ENCODE data around the gene PHETA1. TPM values are rescaled to one million over a fixed set of nuclear protein-coding genes. Genes with fewer than 3 reads are reported as not detected.

PHETA1 gene
- total and polyA plus RNA-seq, 2 donors (not counting 3 experiments of a cell fraction or from before 2014, with no cell fraction given), result 10.6 to 20.0 TPM

- Histone ChIP-seq H3K9me3 (replicated peaks; ENCODE audit: control insufficient read depth, insufficient read depth, low read length) (no peaks in the 10 kb centered on the region), H2AFZ (ENCODE audit: low read depth, low read length) (no peak overlapping the region), H3K79me2 (ENCODE audit: control insufficient read depth, insufficient read depth, low read length) (no peaks in the 10 kb centered on the region), H3K27me3 (ENCODE audit: control insufficient read depth in 2 of 2, insufficient read depth in 2 of 2, low read length in 2 of 2) (no peaks in the 10 kb centered on the region), H3K4me1 (ENCODE audit: control insufficient read depth, extremely low read depth, insufficient read depth, low read length) (peaks cover 7% of the 10 kb centered on the region), H3K4me2 (ENCODE audit: insufficient read depth, low read length) (no peak overlapping the region), H3K4me3 (replicated peaks in 1 of 3; ENCODE audit: insufficient read depth in 1 of 3, low read depth in 1 of 3, low read length in 3 of 3) (no peak overlapping the region), H3K27ac (ENCODE audit: insufficient read depth, low read depth, low read length) (no peak overlapping the region), H3K9ac (replicated peaks; ENCODE audit: extremely low read depth, insufficient read depth, low read length) (no peak overlapping the region), H4K20me1 (replicated peaks; ENCODE audit: control insufficient read depth, extremely low read depth, insufficient read depth, low read length) (no peaks in the 10 kb centered on the region), H3K9me1 (replicated peaks; ENCODE audit: control insufficient read depth, extremely low read depth, insufficient read depth, low read length) (no peaks in the 10 kb centered on the region), H3K36me3 (ENCODE audit: control insufficient read depth in 2 of 2, extremely low read depth in 1 of 2, insufficient read depth in 2 of 2, low read length in 2 of 2) (no peaks in the 10 kb centered on the region)
- no TSS peak for BruUV-seq (replicated peaks)
- TF ChIP-seq, protein P1, sequence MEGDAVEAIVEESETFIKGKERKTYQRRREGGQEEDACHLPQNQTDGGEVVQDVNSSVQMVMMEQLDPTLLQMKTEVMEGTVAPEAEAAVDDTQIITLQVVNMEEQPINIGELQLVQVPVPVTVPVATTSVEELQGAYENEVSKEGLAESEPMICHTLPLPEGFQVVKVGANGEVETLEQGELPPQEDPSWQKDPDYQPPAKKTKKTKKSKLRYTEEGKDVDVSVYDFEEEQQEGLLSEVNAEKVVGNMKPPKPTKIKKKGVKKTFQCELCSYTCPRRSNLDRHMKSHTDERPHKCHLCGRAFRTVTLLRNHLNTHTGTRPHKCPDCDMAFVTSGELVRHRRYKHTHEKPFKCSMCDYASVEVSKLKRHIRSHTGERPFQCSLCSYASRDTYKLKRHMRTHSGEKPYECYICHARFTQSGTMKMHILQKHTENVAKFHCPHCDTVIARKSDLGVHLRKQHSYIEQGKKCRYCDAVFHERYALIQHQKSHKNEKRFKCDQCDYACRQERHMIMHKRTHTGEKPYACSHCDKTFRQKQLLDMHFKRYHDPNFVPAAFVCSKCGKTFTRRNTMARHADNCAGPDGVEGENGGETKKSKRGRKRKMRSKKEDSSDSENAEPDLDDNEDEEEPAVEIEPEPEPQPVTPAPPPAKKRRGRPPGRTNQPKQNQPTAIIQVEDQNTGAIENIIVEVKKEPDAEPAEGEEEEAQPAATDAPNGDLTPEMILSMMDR (IDR thresholded peaks at IDR 0.05; ENCODE audit: extremely low read depth in 1 of 2, insufficient read depth in 1 of 2, low read depth in 1 of 2, low read length in 2 of 2), result no peak
- TF ChIP-seq FOS (IDR thresholded peaks at IDR 0.05; ENCODE audit: borderline replicate concordance, insufficient read depth, low read length) (no peak), JUN (IDR thresholded peaks at IDR 0.05; ENCODE audit: borderline replicate concordance, insufficient read depth, insufficient read length, low read depth) (no peak), MAX (IDR thresholded peaks at IDR 0.05; ENCODE audit: insufficient read depth, insufficient read length) (no peak), POLR2AphosphoS5 (IDR thresholded peaks at IDR 0.05; ENCODE audit: insufficient read depth, low read depth, low read length) (no peak), GATA2 (IDR thresholded peaks at IDR 0.05; ENCODE audit: insufficient read depth, insufficient read length, low read depth, low read length) (no peak), POLR2A (IDR thresholded peaks at IDR 0.05; ENCODE audit: low read depth, low read length) (no peak), MYC (IDR thresholded peaks at IDR 0.05; ENCODE audit: low read depth, low read length) (no peak), EZH2 (IDR thresholded peaks at IDR 0.05; ENCODE audit: borderline replicate concordance, low read depth, low read length, severe bottlenecking) (no peak)
- POLR2A ChIA-PET, result no interaction called here
- intact Hi-C loops (cut with micrococcal nuclease) (loop anchor here (1.0 kb wide), 3 partner anchors 44 to 375 kb away; no protein-coding TSS in a partner anchor), dilution Hi-C loops (cut with MboI; ENCODE audit: extremely low pct_ligation_motif_present, low sequenced_read_pairs) (no loop called here)
- DNase-seq (ENCODE audit: low read depth, low spot score) (no peak), FAIRE-seq (no peak)
- CTCF ChIA-PET, result interaction anchor here (0.7 to 1.8 kb wide), 12 partner anchors 10 to 425 kb away, joined by 3 to 6 read pairs (median 4); no protein-coding TSS in a partner anchor
Measured at GRCh38 chr12:111312708-111313107, 56.2 kb downstream of the PHETA1 start.

Data from endothelial cell of umbilical vein (primary cell).